Keratinocyte (primary cell): ENCODE measurements around the gene SLC23A1.

ENCODE experiments used
- CTCF ChIP-seq, 3 experiments: IDR thresholded peaks in 1 of 3; conservative IDR thresholded peaks in 1 of 3; optimal IDR thresholded peaks in 1 of 3; 2 replicates in 2 of 3; 3 replicates in 1 of 3; pipeline versions ENCODE3 to v1.5.1; 2011; ENCODE audit warnings: low read length in 3 of 3, mild to moderate bottlenecking in 3 of 3, moderate library complexity in 2 of 3, control low read depth in 1 of 3, inconsistent platforms in 1 of 3; ENCODE audit not compliant: insufficient read depth in 2 of 3; ENCODE audit errors: extremely low read depth in 1 of 3
- EZH2 ChIP-seq: IDR thresholded peaks from one replicate; pipeline ENCODE4 v1.6.1; 2012; ENCODE audit warnings: inconsistent platforms, mild to moderate bottlenecking, low read length, moderate library complexity

GRCh38 chr5:139415869-139416268 lies 32.8 kb upstream of the SLC23A1 start:
- TF ChIP-seq EZH2 (no peak), CTCF (optimal IDR thresholded peaks at IDR 0.05 in 1 of 3, IDR thresholded peaks at IDR 0.05 in 1 of 3, conservative IDR thresholded peaks at IDR 0.05 in 1 of 3; ENCODE audit: extremely low read depth in 1 of 3, insufficient read depth in 2 of 3, low read length in 3 of 3) (no peak)
